ENCODE results near the gene BIN1.

GRCh38 chr2:127106457-127106990 lies 430 bp downstream of the BIN1 start:
- TF ChIP-seq, protein P1, sequence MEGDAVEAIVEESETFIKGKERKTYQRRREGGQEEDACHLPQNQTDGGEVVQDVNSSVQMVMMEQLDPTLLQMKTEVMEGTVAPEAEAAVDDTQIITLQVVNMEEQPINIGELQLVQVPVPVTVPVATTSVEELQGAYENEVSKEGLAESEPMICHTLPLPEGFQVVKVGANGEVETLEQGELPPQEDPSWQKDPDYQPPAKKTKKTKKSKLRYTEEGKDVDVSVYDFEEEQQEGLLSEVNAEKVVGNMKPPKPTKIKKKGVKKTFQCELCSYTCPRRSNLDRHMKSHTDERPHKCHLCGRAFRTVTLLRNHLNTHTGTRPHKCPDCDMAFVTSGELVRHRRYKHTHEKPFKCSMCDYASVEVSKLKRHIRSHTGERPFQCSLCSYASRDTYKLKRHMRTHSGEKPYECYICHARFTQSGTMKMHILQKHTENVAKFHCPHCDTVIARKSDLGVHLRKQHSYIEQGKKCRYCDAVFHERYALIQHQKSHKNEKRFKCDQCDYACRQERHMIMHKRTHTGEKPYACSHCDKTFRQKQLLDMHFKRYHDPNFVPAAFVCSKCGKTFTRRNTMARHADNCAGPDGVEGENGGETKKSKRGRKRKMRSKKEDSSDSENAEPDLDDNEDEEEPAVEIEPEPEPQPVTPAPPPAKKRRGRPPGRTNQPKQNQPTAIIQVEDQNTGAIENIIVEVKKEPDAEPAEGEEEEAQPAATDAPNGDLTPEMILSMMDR (IDR thresholded peaks at IDR 0.05), result no peak
- TF ChIP-seq REST (IDR thresholded peaks at IDR 0.05; ENCODE audit: insufficient read depth in 1 of 2, low read depth in 2 of 2, low read length in 1 of 2), result no peak

Data from Panc1 (cell line).